A549 (cell line): Measurements from ENCODE around the gene RNF112. TPM values are rescaled to one million over a fixed set of nuclear protein-coding genes. Genes with fewer than 3 reads are reported as not detected.

Experiments
- ATAC-seq, 2 experiments: fragments of 200-7000 bp in 1 of 2; fragments of >200 bp in 1 of 2; cut with Nextera tagmentation in 1 of 2; cut with Tn5 transposase in 1 of 2; 3 replicates each; pipeline versions ENCODE4 v1.8.0 to v1.9.1; 2018 to 2020; ENCODE audit warnings: mild to moderate bottlenecking in 1 of 2, moderate library complexity in 1 of 2
- CTCF ChIA-PET: fragments of 300-600 bp; sonication (Branson Sonifier 250); formaldehyde crosslinking; extraction: SDS; loops from one replicate; lab custom pipeline; 2021; ENCODE audit warnings: antibody characterized with exemption, inconsistent platforms; lab: Yijun Ruan, JAX
- POLR2A ChIA-PET: fragments of 350-600 bp; formaldehyde crosslinking; extraction: SDS; loops from one replicate; lab custom pipeline; 2021; ENCODE audit warnings: antibody characterized with exemption, inconsistent platforms; lab: Yijun Ruan, JAX
- DNase-seq, 2 experiments: peaks; one replicate each; pipeline versions ENCODE4 v3.0.0 to v3.0.0-alpha.2; 2011 to 2016; ENCODE audit warnings: low read depth in 1 of 2, low spot score in 1 of 2
- FAIRE-seq: peaks from 2 replicates; lab custom pipeline; 2011; peaks lifted over from hg19 to GRCh38; lab: Jason Lieb, UNC
- H3K27ac ChIP-seq, 2 experiments: fragments of >200 bp; sonication (Bioruptor Twin); formaldehyde crosslinking; 3 replicates each; pipeline ENCODE4 v1.5.1; 2016 to 2017
- H3K4me1 ChIP-seq: fragments of >200 bp; sonication (Bioruptor Twin); formaldehyde crosslinking; 3 replicates; pipeline ENCODE4 v1.6.1; 2016
- H3K4me2 ChIP-seq: fragments of >200 bp; sonication (Bioruptor Twin); formaldehyde crosslinking; 3 replicates; pipeline ENCODE4 v1.6.1; 2016
- H3K4me3 ChIP-seq: fragments of >200 bp; sonication (Bioruptor Twin); formaldehyde crosslinking; 3 replicates; pipeline ENCODE4 v1.5.1; 2016
- H3K9me3 ChIP-seq: fragments of >200 bp; sonication (Bioruptor Twin); formaldehyde crosslinking; 3 replicates; pipeline ENCODE4 v1.6.1; 2016
- CHD2 ChIP-seq: fragments of 150-350 bp; IDR thresholded peaks from 2 replicates; pipeline ENCODE4 v1.6.1; 2014; ENCODE audit warnings: low read length; ENCODE audit not compliant: partially characterized antibody
- ESRRA ChIP-seq: fragments of 150-350 bp; IDR thresholded peaks from 2 replicates; pipeline ENCODE4 v1.6.1; 2014; ENCODE audit warnings: mild to moderate bottlenecking, low read length, borderline replicate concordance
- FOSB ChIP-seq: fragments of 250-450 bp; sonication (Bioruptor Pico); IDR thresholded peaks from 2 replicates; pipeline ENCODE4 v1.5.0; 2020; ENCODE audit warnings: mild to moderate bottlenecking, moderate library complexity
- FOSL2 ChIP-seq, 2 experiments: fragments of 450-650 bp in 1 of 2; fragments of >200 bp in 1 of 2; sonication (Bioruptor Twin) in 1 of 2; formaldehyde crosslinking; IDR thresholded peaks; 2 replicates each; pipeline versions ENCODE4 v1.5.0 to v1.6.1; 2016 to 2020; ENCODE audit warnings: mild to moderate bottlenecking in 1 of 2, moderate library complexity in 1 of 2
- FOXS1 ChIP-seq: fragments of 250-450 bp; sonication (Bioruptor Pico); IDR thresholded peaks from 2 replicates; pipeline ENCODE4 v1.5.0; 2020; ENCODE audit warnings: mild to moderate bottlenecking, moderate library complexity
- HDAC2 ChIP-seq: fragments of 200-600 bp; sonication (generic); IDR thresholded peaks from 2 replicates; pipeline ENCODE4 v1.6.1; 2016
- HOXB5 ChIP-seq: fragments of 250-450 bp; sonication (Bioruptor Pico); IDR thresholded peaks from 2 replicates; pipeline ENCODE4 v1.5.0; 2020; ENCODE audit warnings: mild to moderate bottlenecking, moderate library complexity
- JUN ChIP-seq, 2 experiments: fragments of >200 bp; sonication (Bioruptor Twin); formaldehyde crosslinking; IDR thresholded peaks; 2 replicates in 1 of 2; 3 replicates in 1 of 2; pipeline ENCODE4 v1.6.1; 2016 to 2017
- KDM5A ChIP-seq: fragments of 200-600 bp; sonication (generic); IDR thresholded peaks from 2 replicates; pipeline ENCODE4 v1.6.1; 2016; ENCODE audit warnings: antibody characterized with exemption, mild to moderate bottlenecking
- MAFK ChIP-seq: fragments of 450-650 bp; IDR thresholded peaks from 2 replicates; pipeline ENCODE4 v1.6.1; 2014; ENCODE audit not compliant: partially characterized antibody
- MAZ ChIP-seq: fragments of 150-350 bp; IDR thresholded peaks from 2 replicates; pipeline ENCODE4 v1.6.1; 2014; ENCODE audit warnings: antibody characterized with exemption, low read depth, low read length, borderline replicate concordance
- NPAS2 ChIP-seq: fragments of 250-450 bp; sonication (Bioruptor Pico); IDR thresholded peaks from 2 replicates; pipeline ENCODE4 v1.8.0; 2022; ENCODE audit warnings: mild to moderate bottlenecking, moderate library complexity, borderline replicate concordance
- NR3C1 ChIP-seq: fragments of >200 bp; sonication (Bioruptor Twin); formaldehyde crosslinking; IDR thresholded peaks from 3 replicates; pipeline ENCODE4 v1.6.1; 2017
- RARB ChIP-seq: fragments of 250-450 bp; sonication (Bioruptor Pico); IDR thresholded peaks from 2 replicates; pipeline ENCODE4 v1.8.0; 2021; ENCODE audit warnings: mild to moderate bottlenecking, moderate library complexity
- RNF2 ChIP-seq: fragments of 200-600 bp; sonication (generic); IDR thresholded peaks from 2 replicates; pipeline ENCODE4 v1.6.1; 2016; ENCODE audit warnings: low read depth, mild to moderate bottlenecking, antibody characterized with exemption, moderate library complexity, borderline replicate concordance
- SMC3 ChIP-seq: fragments of >200 bp; sonication (Bioruptor Twin); formaldehyde crosslinking; IDR thresholded peaks from 3 replicates; pipeline ENCODE4 v1.6.1; 2018; ENCODE audit warnings: inconsistent platforms
- SREBF2 ChIP-seq: fragments of 450-650 bp; IDR thresholded peaks from 2 replicates; pipeline ENCODE4 v1.6.1; 2014; ENCODE audit warnings: mild to moderate bottlenecking, moderate library complexity
- ZFP36 ChIP-seq: fragments of 450-650 bp; IDR thresholded peaks from 2 replicates; pipeline ENCODE4 v1.6.1; 2014; ENCODE audit warnings: borderline replicate concordance; ENCODE audit not compliant: partially characterized antibody
- ZNF302 ChIP-seq: fragments of 250-450 bp; sonication (Bioruptor Pico); IDR thresholded peaks from 2 replicates; pipeline ENCODE4 v1.9.0; 2021; ENCODE audit warnings: inconsistent platforms, mild to moderate bottlenecking, moderate library complexity
- WGBS: methylation state at CpG from one replicate; pipeline ENCODE4 v1.1.6; 2017; ENCODE audit errors: missing lambda C conversion rate; 5-methylcytosine and 5-hydroxymethylcytosine counted together
- polyA plus RNA-seq, 4 experiments: library from polyadenylated mRNA; depleted of rRNA in 3 of 4; stranded (reverse); fragments of >200 nt; fragmentation: RNase III in 1 of 4; extraction: RNeasy Plus Mini Kit Qiagen cat#74134 plus additional on column Dnase treatment in 1 of 4; gene quantifications; 2 replicates in 3 of 4; 3 replicates in 1 of 4; pipeline ENCODE4 v1.2.3, GENCODE V29; 2011 to 2017
- TF ChIP-seq, protein P1 (sequence below): fragments of 250-450 bp; sonication (Bioruptor Pico); IDR thresholded peaks from 2 replicates; pipeline ENCODE4 v1.5.0; 2021; ENCODE audit warnings: mild to moderate bottlenecking, moderate library complexity, borderline replicate concordance
- TF ChIP-seq, protein P2 (sequence below): IDR thresholded peaks from 2 replicates; pipeline ENCODE4 v1.6.1; 2012
- TF ChIP-seq, protein P3 (sequence below): fragments of >200 bp; sonication (Bioruptor Twin); formaldehyde crosslinking; IDR thresholded peaks from 3 replicates; pipeline ENCODE4 v1.5.1; 2016

Gene RNF112
- polyA plus RNA-seq, 2 of the 4 experiments (the other 2 are of a cell fraction), result 0.27 to 1.4 TPM

DNA sequence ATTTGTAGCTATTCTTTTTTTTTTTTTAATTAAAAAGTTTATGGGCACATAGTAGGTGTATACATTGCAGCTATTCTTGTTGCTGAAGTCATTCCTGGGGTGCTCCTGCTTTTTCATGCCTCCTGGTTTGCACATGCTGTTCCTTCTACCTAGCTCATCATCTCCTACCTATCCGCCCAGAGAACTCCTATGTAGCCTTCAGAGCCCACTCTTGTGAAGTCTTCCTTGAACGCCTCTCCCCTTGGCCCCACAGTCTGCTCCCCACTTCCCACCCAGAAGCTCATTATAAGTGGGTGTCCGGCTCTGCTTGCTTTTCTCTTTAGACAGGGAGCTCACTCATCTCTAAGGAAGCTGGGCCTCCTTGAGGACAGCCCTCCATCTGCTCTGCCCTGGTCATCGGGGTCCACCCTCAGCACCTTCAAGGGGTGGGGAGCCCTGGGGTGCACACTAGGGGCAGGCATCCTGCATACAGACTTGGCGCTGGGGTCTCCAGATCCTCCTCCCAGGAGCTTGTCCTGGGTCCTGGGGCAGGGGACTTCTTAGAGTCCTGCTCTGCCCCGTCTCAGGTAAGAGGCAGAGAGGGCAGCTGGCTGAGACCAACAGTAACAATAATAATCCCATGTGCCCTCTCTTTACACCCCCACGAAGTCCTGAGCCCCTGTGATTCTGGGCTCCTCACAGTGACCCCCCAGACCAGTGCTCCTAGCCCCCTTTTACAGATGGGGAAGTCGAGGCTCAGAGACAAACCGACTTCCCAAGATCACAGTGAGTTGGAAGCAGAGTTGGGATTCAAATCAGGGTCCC is 45.0 kb upstream of the RNF112 start:
- ChIA-PET POLR2A (interaction anchor here (0.8 to 1.8 kb wide), 2 partner anchors 12 kb away, joined by 4 to 15 read pairs; partner anchors contain the start of gene MAPK7), CTCF (interaction anchor here (0.6 to 14.6 kb wide), 15 partner anchors 9 to 398 kb away, joined by 3 to 362 read pairs (median 4); partner anchors contain the start of gene MAPK7)
- Histone ChIP-seq H3K4me2 (no peak overlapping the region), H3K9me3 (no peaks in the 10 kb centered on the region), H3K4me1 (peaks cover 29% of the 10 kb centered on the region), H3K4me3 (no peak overlapping the region), H3K27ac (no peak overlapping the region)
- TF ChIP-seq MAFK (no peak), NR3C1 (no peak), ESRRA (no peak), FOSB (CRISPR knock-in tag) (no peak), KDM5A (no peak), HDAC2 (no peak), MAZ (no peak), SREBF2 (no peak), ZNF302 (CRISPR knock-in tag) (no peak), JUN (IDR thresholded peaks at IDR 0.05) (no peak)
- TF ChIP-seq, protein P1, sequence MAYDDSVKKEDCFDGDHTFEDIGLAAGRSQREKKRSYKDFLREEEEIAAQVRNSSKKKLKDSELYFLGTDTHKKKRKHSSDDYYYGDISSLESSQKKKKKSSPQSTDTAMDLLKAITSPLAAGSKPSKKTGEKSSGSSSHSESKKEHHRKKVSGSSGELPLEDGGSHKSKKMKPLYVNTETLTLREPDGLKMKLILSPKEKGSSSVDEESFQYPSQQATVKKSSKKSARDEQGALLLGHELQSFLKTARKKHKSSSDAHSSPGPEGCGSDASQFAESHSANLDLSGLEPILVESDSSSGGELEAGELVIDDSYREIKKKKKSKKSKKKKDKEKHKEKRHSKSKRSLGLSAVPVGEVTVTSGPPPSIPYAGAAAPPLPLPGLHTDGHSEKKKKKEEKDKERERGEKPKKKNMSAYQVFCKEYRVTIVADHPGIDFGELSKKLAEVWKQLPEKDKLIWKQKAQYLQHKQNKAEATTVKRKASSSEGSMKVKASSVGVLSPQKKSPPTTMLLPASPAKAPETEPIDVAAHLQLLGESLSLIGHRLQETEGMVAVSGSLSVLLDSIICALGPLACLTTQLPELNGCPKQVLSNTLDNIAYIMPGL (CRISPR knock-in tag), result no peak
- TF ChIP-seq, protein P2, sequence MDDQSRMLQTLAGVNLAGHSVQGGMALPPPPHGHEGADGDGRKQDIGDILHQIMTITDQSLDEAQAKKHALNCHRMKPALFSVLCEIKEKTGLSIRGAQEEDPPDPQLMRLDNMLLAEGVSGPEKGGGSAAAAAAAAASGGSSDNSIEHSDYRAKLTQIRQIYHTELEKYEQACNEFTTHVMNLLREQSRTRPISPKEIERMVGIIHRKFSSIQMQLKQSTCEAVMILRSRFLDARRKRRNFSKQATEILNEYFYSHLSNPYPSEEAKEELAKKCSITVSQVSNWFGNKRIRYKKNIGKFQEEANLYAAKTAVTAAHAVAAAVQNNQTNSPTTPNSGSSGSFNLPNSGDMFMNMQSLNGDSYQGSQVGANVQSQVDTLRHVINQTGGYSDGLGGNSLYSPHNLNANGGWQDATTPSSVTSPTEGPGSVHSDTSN, result no peak
- FAIRE-seq, result no peak
- no peak for ATAC-seq
- WGBS, result 68% methylated on average over 9 of the region's 9 CpGs
- DNase-seq, result no peak

DNA sequence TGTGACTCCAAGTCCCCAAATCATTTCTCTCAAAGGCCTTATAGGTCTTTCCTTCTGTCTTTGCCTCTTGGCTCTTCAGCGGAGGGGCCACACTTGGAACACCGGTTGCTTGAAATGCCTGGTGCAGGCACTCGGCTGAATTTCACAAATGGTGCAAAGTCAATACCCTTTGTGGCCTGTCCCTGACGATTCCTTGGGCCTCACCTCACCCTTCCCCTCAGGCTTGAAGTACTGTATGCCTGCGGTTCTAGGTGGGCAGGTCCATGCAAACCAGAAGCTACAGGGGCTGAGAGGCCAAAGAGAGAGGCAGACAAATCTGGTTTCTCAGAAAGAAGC is 44.4 kb upstream of the RNF112 start:
- ChIA-PET CTCF (interaction anchor here (0.8 to 14.6 kb wide), 8 partner anchors 10 to 398 kb away, joined by 3 to 362 read pairs (median 6); partner anchors contain the start of gene MAPK7), POLR2A (interaction anchor here (0.8 kb wide), 1 partner anchor 12 kb away, joined by 4 read pairs; the partner anchor contains the start of gene MAPK7)
- no peak for FAIRE-seq
- no peaks in the 10 kb centered on the region for H3K9me3 ChIP-seq
- H3K4me2 ChIP-seq, result no peak overlapping the region
- WGBS, result 79% methylated on average over 5 of the region's 5 CpGs
- no peak overlapping the region for H3K4me3 ChIP-seq
- no peak for TF ChIP-seq RARB (CRISPR knock-in tag)
- no peak for TF ChIP-seq HOXB5 (CRISPR knock-in tag)
- TF ChIP-seq NPAS2 (CRISPR knock-in tag), result no peak
- no peak for TF ChIP-seq ZNF302 (CRISPR knock-in tag)
- TF ChIP-seq ZFP36, result no peak
- no peak for TF ChIP-seq FOSB (CRISPR knock-in tag)
- no peak for TF ChIP-seq RNF2
- no peak for TF ChIP-seq ESRRA
- no peak for TF ChIP-seq CHD2
- no peak for TF ChIP-seq FOXS1 (CRISPR knock-in tag)
- no peak for TF ChIP-seq FOSL2 (IDR thresholded peaks at IDR 0.05)
- TF ChIP-seq FOSL2 (CRISPR knock-in tag; IDR thresholded peaks at IDR 0.05), result no peak
- TF ChIP-seq SMC3, result no peak
- TF ChIP-seq, protein P3, sequence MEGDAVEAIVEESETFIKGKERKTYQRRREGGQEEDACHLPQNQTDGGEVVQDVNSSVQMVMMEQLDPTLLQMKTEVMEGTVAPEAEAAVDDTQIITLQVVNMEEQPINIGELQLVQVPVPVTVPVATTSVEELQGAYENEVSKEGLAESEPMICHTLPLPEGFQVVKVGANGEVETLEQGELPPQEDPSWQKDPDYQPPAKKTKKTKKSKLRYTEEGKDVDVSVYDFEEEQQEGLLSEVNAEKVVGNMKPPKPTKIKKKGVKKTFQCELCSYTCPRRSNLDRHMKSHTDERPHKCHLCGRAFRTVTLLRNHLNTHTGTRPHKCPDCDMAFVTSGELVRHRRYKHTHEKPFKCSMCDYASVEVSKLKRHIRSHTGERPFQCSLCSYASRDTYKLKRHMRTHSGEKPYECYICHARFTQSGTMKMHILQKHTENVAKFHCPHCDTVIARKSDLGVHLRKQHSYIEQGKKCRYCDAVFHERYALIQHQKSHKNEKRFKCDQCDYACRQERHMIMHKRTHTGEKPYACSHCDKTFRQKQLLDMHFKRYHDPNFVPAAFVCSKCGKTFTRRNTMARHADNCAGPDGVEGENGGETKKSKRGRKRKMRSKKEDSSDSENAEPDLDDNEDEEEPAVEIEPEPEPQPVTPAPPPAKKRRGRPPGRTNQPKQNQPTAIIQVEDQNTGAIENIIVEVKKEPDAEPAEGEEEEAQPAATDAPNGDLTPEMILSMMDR, result no peak
- H3K27ac ChIP-seq, result no peak overlapping the region
- ATAC-seq, result no peak
- H3K4me1 ChIP-seq, result peaks cover 23% of the 10 kb centered on the region
- DNase-seq, result no peak
